Epithelial cell of prostate (primary cell): ENCODE data around the gene GRM7.
A peak's percentile ranks its signal among the peaks of the same experiment; 100 is the strongest.

Source experiments
- DNase-seq: peaks from one replicate; pipeline ENCODE4 v3.0.0-alpha.2; 2011; ENCODE audit warnings: low read depth, low spot score
- H3K27ac ChIP-seq: fragments of 450-650 bp; 2 replicates; pipeline ENCODE4 v1.5.1; 2017; ENCODE audit warnings: mild to moderate bottlenecking

Gene GRM7

GRCh38 chr3:6962801-6963200 is 101.9 kb downstream of the GRM7 start:
- no peak overlapping the region for H3K27ac ChIP-seq
- no peak for DNase-seq

- no peak for DNase-seq
Observed at GRCh38 chr3:6965881-6966280, 105.0 kb downstream of the GRM7 start.

GRCh38 chr3:6971933-6972332 is 111.0 kb downstream of the GRM7 start:
- H3K27ac ChIP-seq, result no peak overlapping the region
- no peak for DNase-seq

More at GRCh38 chr3:6965881-6966280, 105.0 kb downstream of the GRM7 start:
- H3K27ac ChIP-seq, result no peak overlapping the region

GRCh38 chr3:6985848-6986247 is 124.9 kb downstream of the GRM7 start:
- no peak for DNase-seq
- no peak overlapping the region for H3K27ac ChIP-seq

GRCh38 chr3:6989608-6990291 is 128.8 kb downstream of the GRM7 start:
- no peak for DNase-seq
- H3K27ac ChIP-seq, result no peak overlapping the region

GRCh38 chr3:6994081-6994668 is 133.3 kb downstream of the GRM7 start:
- H3K27ac ChIP-seq, result no peak overlapping the region
- DNase-seq, result no peak

GRCh38 chr3:7000501-7000900 is 139.6 kb downstream of the GRM7 start:
- peak overlapping the region; percentile 30 for H3K27ac ChIP-seq
- DNase-seq, result no peak

GRCh38 chr3:7001370-7001769 is 140.5 kb downstream of the GRM7 start:
- DNase-seq, result no peak
- H3K27ac ChIP-seq, result no peak overlapping the region

GRCh38 chr3:7015683-7016440 is 154.9 kb downstream of the GRM7 start:
- peak overlapping the region; percentile 44 for H3K27ac ChIP-seq
- DNase-seq, result no peak

- no peak overlapping the region for H3K27ac ChIP-seq
- no peak for DNase-seq
Observed at GRCh38 chr3:7025581-7026300, 164.8 kb downstream of the GRM7 start.

GRCh38 chr3:7029562-7029961 is 168.6 kb downstream of the GRM7 start:
- no peak overlapping the region for H3K27ac ChIP-seq
- no peak for DNase-seq

GRCh38 chr3:7038394-7038793 is 177.5 kb downstream of the GRM7 start:
- no peak for DNase-seq
- H3K27ac ChIP-seq, result no peak overlapping the region

GRCh38 chr3:7062714-7063113 is 201.8 kb downstream of the GRM7 start:
- H3K27ac ChIP-seq, result no peak overlapping the region
- DNase-seq, result no peak

- no peak for DNase-seq
- H3K27ac ChIP-seq, result no peak overlapping the region
Observed at GRCh38 chr3:7070461-7070860, 209.5 kb downstream of the GRM7 start.

GRCh38 chr3:7074217-7074616 is 213.3 kb downstream of the GRM7 start:
- no peak overlapping the region for H3K27ac ChIP-seq
- DNase-seq, result no peak

GRCh38 chr3:7075117-7075516 is 214.2 kb downstream of the GRM7 start:
- no peak overlapping the region for H3K27ac ChIP-seq
- DNase-seq, result no peak

GRCh38 chr3:7075901-7076300 is 215.0 kb downstream of the GRM7 start:
- no peak for DNase-seq
- H3K27ac ChIP-seq, result no peak overlapping the region

GRCh38 chr3:7082244-7082643 is 221.3 kb downstream of the GRM7 start:
- H3K27ac ChIP-seq, result no peak overlapping the region
- DNase-seq, result no peak

- no peak overlapping the region for H3K27ac ChIP-seq
- no peak for DNase-seq
Observed at GRCh38 chr3:7086417-7086816, 225.5 kb downstream of the GRM7 start.

- no peak overlapping the region for H3K27ac ChIP-seq
- DNase-seq, result no peak
Observed at GRCh38 chr3:7095116-7095515, 234.2 kb downstream of the GRM7 start.

GRCh38 chr3:7100136-7100535 is 239.2 kb downstream of the GRM7 start:
- no peak for DNase-seq
- no peak overlapping the region for H3K27ac ChIP-seq
